Measurements from ENCODE around the gene EPHB2. TPM values are rescaled to one million over a fixed set of nuclear protein-coding genes. Genes with fewer than 3 reads are reported as not detected.
"Not testable (repeated sequence)": the region's sequence is repeated elsewhere in the genome, so short reads cannot be mapped to it uniquely, and the experiment has no call there.

Gene EPHB2
- total and polyA plus RNA-seq, 2 of the 13 experiments (the other 11 are each of a cell fraction or from before 2014, with no cell fraction given), result 0.03 to 0.11 TPM

GRCh38 chr1:22843441-22844183 lies 133.0 kb downstream of the EPHB2 start:
- intact Hi-C loops (cut with micrococcal nuclease; ENCODE audit: unreplicated experiment); H2AFZ ChIP-seq (ENCODE audit: low read length); H3K27ac ChIP-seq (ENCODE audit: extremely low read length, insufficient read depth, low read length); H3K36me3 ChIP-seq (replicated peaks in 1 of 2; ENCODE audit: control insufficient read depth in 1 of 2, insufficient read depth in 2 of 2, low read length in 2 of 2); DNase-seq (ENCODE audit: low spot score); H4K20me1 ChIP-seq (ENCODE audit: insufficient read depth, low read length); POLR2A ChIA-PET; H3K4me2 ChIP-seq (ENCODE audit: low read depth, low read length); ATAC-seq; H3K4me1 ChIP-seq (ENCODE audit: insufficient read depth, low read length); H3K9me3 ChIP-seq (ENCODE audit: low read length); H3K4me3 ChIP-seq (replicated peaks in 1 of 3; ENCODE audit: insufficient read depth in 1 of 3, low read depth in 2 of 3, low read length in 3 of 3); FAIRE-seq; CTCF ChIA-PET (ENCODE audit: low intra/inter-chr PET ratio, low total read pairs); in situ Hi-C loops (cut with HindIII; ENCODE audit: extremely low pct_ligation_motif_present, low pct_unique_long_range_greater_than_20kb); BruUV-seq (replicated peaks); H3K79me2 ChIP-seq (ENCODE audit: insufficient read depth, low read length); H3K9ac ChIP-seq (ENCODE audit: insufficient read depth, low read depth, low read length): not testable (repeated sequence)
- WGBS (ENCODE audit: low lambda C conversion rate), result 26% methylated on average over 11 of the region's 11 CpGs
- peaks cover 0 to 30% of the 10 kb centered on the region in 2 experiments; a peak in 1 of 5 replicates for H3K27me3 ChIP-seq (ENCODE audit: control insufficient read depth in 1 of 2, insufficient read depth in 2 of 2, low read length in 2 of 2)

DNA sequence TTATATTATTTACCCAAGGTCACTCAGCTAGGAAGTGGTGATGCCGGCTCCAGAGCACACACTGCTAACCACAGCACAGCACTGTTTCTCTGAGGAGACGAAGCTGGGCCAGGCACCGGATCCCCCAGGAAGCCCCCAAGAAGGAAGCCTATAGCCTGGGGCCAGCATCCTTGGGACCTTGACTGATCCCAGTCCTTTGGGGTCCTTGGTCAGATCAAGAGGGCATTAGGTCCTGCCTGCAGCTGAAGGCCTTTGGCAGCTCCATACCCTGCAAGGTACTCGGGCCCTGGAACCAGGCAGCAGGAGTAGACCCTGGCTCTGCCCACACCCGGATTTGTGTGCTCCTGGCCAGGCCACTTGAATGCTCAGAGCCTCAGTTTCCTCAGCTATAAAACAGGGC lies 134.0 kb downstream of the EPHB2 start:
- Histone ChIP-seq H2AFZ (ENCODE audit: low read length) (no peak overlapping the region), H3K79me2 (ENCODE audit: insufficient read depth, low read length) (no peaks in the 10 kb centered on the region), H3K4me3 (replicated peaks in 1 of 3; ENCODE audit: insufficient read depth in 1 of 3, low read depth in 2 of 3, low read length in 3 of 3) (no peak overlapping the region), H3K36me3 (replicated peaks in 1 of 2; ENCODE audit: control insufficient read depth in 1 of 2, insufficient read depth in 2 of 2, low read length in 2 of 2) (no peaks in the 10 kb centered on the region), H3K9ac (ENCODE audit: insufficient read depth, low read depth, low read length) (no peak overlapping the region), H3K4me2 (ENCODE audit: low read depth, low read length) (no peak overlapping the region), H4K20me1 (ENCODE audit: insufficient read depth, low read length) (0 out of 2 replicates have a peak, but pooled peaks cover 4% of the 10 kb centered on the region), H3K27ac (ENCODE audit: extremely low read length, insufficient read depth, low read length) (no peak overlapping the region), H3K4me1 (ENCODE audit: insufficient read depth, low read length) (no peaks in the 10 kb centered on the region), H3K27me3 (ENCODE audit: control insufficient read depth in 1 of 2, insufficient read depth in 2 of 2, low read length in 2 of 2) (peaks cover 0 to 30% of the 10 kb centered on the region in 2 experiments; a peak in 1 of 5 replicates), H3K9me3 (ENCODE audit: low read length) (no peaks in the 10 kb centered on the region)
- ATAC-seq, result no peak
- WGBS (ENCODE audit: low lambda C conversion rate), result 83% methylated on average over 1 of the region's 5 CpGs
- no peak for DNase-seq (ENCODE audit: low spot score)
- BruUV-seq (replicated peaks), result no TSS peak
- POLR2A ChIA-PET, result no interaction called here
- in situ Hi-C loops (cut with HindIII; ENCODE audit: extremely low pct_ligation_motif_present, low pct_unique_long_range_greater_than_20kb) (no loop called here), intact Hi-C loops (cut with micrococcal nuclease; ENCODE audit: unreplicated experiment) (no loop called here)
- CTCF ChIA-PET (ENCODE audit: low intra/inter-chr PET ratio, low total read pairs), result no interaction called here
- FAIRE-seq, result no peak
- no peak for TF ChIP-seq ZNF256 (CRISPR knock-in tag; conservative IDR thresholded peaks at IDR 0.05)
- TF ChIP-seq NFE2L1 (CRISPR knock-in tag; IDR thresholded peaks at IDR 0.05; ENCODE audit: borderline replicate concordance), result no peak
- no peak for TF ChIP-seq SAP130 (CRISPR knock-in tag; IDR thresholded peaks at IDR 0.05; ENCODE audit: low read depth)
- TF ChIP-seq PBX2 (CRISPR knock-in tag; IDR thresholded peaks at IDR 0.05), result no peak
- TF ChIP-seq FOSL1 (CRISPR knock-in tag; IDR thresholded peaks at IDR 0.05; ENCODE audit: borderline replicate concordance), result no peak
- TF ChIP-seq, protein P1, sequence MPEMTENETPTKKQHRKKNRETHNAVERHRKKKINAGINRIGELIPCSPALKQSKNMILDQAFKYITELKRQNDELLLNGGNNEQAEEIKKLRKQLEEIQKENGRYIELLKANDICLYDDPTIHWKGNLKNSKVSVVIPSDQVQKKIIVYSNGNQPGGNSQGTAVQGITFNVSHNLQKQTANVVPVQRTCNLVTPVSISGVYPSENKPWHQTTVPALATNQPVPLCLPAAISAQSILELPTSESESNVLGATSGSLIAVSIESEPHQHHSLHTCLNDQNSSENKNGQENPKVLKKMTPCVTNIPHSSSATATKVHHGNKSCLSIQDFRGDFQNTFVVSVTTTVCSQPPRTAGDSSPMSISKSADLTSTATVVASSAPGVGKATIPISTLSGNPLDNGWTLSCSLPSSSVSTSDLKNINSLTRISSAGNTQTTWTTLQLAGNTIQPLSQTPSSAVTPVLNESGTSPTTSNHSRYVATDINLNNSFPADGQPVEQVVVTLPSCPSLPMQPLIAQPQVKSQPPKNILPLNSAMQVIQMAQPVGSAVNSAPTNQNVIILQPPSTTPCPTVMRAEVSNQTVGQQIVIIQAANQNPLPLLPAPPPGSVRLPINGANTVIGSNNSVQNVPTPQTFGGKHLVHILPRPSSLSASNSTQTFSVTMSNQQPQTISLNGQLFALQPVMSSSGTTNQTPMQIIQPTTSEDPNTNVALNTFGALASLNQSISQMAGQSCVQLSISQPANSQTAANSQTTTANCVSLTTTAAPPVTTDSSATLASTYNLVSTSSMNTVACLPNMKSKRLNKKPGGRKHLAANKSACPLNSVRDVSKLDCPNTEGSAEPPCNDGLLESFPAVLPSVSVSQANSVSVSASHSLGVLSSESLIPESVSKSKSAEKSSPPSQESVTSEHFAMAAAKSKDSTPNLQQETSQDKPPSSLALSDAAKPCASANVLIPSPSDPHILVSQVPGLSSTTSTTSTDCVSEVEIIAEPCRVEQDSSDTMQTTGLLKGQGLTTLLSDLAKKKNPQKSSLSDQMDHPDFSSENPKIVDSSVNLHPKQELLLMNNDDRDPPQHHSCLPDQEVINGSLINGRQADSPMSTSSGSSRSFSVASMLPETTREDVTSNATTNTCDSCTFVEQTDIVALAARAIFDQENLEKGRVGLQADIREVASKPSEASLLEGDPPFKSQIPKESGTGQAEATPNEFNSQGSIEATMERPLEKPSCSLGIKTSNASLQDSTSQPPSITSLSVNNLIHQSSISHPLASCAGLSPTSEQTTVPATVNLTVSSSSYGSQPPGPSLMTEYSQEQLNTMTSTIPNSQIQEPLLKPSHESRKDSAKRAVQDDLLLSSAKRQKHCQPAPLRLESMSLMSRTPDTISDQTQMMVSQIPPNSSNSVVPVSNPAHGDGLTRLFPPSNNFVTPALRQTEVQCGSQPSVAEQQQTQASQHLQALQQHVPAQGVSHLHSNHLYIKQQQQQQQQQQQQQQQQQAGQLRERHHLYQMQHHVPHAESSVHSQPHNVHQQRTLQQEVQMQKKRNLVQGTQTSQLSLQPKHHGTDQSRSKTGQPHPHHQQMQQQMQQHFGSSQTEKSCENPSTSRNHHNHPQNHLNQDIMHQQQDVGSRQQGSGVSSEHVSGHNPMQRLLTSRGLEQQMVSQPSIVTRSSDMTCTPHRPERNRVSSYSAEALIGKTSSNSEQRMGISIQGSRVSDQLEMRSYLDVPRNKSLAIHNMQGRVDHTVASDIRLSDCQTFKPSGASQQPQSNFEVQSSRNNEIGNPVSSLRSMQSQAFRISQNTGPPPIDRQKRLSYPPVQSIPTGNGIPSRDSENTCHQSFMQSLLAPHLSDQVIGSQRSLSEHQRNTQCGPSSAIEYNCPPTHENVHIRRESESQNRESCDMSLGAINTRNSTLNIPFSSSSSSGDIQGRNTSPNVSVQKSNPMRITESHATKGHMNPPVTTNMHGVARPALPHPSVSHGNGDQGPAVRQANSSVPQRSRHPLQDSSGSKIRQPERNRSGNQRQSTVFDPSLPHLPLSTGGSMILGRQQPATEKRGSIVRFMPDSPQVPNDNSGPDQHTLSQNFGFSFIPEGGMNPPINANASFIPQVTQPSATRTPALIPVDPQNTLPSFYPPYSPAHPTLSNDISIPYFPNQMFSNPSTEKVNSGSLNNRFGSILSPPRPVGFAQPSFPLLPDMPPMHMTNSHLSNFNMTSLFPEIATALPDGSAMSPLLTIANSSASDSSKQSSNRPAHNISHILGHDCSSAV (CRISPR knock-in tag; IDR thresholded peaks at IDR 0.05; ENCODE audit: borderline replicate concordance), result no peak
- no peak for TF ChIP-seq ZNF782 (CRISPR knock-in tag; IDR thresholded peaks at IDR 0.05; ENCODE audit: borderline replicate concordance)
- no peak for TF ChIP-seq ZNF260 (CRISPR knock-in tag; IDR thresholded peaks at IDR 0.05; ENCODE audit: borderline replicate concordance, low read depth)

Measured in HepG2 (cell line).